Activated CD4-positive, alpha-beta T cell treated with anti-CD3 and anti-CD28 coated beads, Interleukin-2, amount 50 U/mL, for 24 hours (primary cell): ENCODE results near the gene WWC1.
"Not testable (repeated sequence)": the region's sequence is repeated elsewhere in the genome, so short reads cannot be mapped to it uniquely, and the experiment has no call there.

Experiments used
- DNase-seq, 2 donors: peaks; one replicate each; pipeline ENCODE4 v3.0.0-alpha.2; 2020; ENCODE audit warnings: low read depth in 1 of 2, low spot score in 1 of 2

Gene WWC1

DNA sequence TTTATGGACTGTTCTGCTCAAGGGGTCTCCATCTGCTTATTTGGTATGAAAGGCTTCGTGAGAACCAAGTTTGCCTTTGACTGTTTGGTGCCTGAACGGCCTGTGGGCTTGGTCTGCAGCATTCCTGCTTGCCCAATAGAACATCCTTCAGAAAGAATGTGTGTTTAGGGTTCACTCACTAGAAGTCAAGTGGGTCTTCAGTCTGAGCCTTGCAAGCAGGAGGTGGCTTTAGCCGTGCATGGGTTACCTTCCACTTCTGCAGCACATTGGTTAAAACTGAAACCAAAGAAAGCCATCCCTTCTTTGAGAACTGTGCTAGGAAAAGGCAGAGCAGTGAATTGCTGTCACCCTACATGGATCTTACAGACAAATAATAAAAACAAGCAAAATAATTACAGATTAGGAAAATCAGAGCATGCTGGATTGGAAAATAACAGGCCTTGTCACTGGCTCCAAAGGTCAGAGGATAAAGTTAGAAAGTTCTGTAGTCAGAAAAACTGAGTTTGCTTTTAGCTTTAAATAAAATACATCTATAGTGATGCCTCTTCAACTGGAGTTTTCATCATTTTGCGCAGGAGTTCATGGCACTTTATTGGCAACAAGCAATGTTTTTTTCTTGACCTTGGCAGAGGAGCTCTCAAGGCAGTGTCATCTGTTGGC is 16.6 kb downstream of the WWC1 start:
- no peak for DNase-seq

GRCh38 chr5:168308976-168309598 is 17.6 kb downstream of the WWC1 start:
- no peak for DNase-seq

DNA sequence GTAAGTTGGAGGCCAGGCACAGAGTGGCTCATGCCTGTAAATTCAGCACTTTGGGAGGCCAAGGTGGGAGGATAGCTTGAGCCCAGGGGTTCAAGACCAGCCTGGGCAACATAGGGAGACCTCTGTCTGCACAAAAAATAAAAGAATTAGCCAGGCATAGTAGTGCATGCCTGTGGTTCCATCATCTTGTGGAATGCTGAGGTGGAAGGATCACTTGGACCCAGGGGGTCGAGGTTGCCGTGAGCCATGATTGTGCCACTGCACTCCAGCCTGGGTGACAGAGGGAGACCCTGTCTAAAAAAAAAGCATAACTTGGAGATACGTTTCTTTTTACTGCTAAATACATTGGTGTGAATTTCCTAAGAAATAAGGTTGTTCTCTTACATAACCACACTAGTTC is 19.1 kb downstream of the WWC1 start:
- DNase-seq = not testable (repeated sequence)

DNA sequence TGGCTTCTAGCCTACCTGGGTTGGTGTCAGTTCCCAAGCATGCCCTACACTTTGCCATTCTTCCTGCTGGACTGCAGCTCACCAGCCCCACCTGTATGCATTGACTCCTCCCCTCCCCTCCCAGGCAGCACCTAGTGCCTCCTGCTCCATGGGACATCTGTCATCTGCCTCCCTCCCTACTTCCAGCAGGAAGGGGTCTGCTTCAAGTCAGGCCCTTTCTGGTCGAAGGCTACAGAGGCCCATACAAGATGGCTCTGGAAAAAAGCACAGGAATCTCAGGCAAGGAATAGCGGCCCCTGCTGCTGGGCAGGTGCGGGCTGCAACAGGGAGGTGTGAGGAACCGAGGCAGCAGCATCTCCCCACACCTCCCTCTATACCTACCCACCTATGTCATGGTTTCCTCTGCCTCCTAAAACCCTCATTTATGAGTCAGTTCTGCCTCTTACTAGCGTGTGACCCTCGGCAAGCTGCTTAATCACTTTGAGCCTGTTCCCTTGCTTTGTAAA is 19.7 kb downstream of the WWC1 start:
- no peak for DNase-seq

DNA sequence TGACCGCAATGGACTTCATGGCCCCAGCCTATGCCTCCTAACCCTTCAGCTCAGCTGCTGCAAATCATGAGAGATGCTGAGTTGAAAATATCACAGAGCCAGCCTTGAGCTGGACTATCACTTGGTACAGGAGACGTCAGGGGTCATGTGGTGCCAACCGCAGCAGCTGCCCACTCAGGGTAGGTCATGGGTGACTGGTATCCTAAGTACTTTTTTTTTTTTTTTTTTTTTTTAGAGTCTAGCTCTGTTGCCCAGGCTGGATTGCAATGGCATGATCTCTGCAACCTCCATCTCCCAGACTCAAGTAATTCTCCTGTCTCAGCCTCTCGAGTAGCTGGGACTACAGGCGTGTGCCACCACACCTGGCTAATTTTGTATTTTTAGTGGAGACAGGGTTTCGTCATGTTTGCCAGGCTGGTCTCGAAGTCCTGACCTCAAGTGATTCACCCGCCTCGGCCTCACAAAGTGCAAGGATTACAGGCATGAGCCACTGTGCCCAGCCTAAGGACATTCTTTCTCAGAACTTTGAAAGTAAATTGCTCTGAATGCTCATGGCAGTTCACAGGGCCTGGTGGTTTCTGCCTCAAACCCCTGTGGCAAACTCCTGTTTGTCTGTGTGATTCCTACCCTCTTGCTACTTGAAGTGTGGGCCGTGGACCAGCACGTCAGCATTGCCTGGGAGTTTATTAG is 21.3 kb downstream of the WWC1 start:
- DNase-seq = no peak

- no peak for DNase-seq
Measured at GRCh38 chr5:168313596-168314204, 22.3 kb downstream of the WWC1 start.

DNA sequence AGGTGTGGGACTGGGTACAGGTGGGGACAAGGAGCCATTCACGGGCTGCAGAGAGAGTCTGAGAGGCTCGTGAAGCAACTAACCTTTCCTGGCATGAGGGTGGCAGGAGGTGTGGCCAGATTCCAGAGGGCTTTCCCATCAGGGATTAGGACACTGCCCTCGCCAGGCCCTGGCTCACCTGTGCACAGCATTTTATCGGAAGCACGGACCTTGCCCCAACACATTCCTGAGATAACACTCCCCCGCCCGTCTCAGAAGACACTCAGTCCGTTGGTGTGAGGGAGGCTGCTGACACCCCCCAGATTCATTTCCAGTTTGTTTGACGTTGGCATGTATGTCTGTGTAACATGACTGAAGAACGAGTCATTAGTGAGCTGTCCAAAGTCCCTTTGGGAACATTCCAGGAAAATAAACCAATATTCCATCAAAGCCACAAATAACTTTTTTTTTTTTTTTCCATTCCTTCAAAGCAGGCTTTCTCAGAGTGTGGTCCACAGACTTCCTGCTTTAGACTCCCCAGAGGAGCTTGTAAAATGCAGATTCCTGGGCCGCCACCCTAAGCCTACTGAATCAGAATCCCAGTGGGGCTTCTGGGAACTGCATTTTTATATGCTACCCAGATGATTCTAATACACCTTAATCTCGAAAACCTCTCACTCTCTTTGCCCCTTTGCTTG is 23.4 kb downstream of the WWC1 start:
- no peak for DNase-seq

GRCh38 chr5:168315416-168316138 is 24.1 kb downstream of the WWC1 start:
- no peak for DNase-seq

GRCh38 chr5:168316139-168316578 is 24.7 kb downstream of the WWC1 start:
- no peak for DNase-seq

- DNase-seq = no peak
Measured at GRCh38 chr5:168317096-168317520, 25.7 kb downstream of the WWC1 start.

- no peak for DNase-seq
Measured at GRCh38 chr5:168317521-168318147, 26.2 kb downstream of the WWC1 start.

DNA sequence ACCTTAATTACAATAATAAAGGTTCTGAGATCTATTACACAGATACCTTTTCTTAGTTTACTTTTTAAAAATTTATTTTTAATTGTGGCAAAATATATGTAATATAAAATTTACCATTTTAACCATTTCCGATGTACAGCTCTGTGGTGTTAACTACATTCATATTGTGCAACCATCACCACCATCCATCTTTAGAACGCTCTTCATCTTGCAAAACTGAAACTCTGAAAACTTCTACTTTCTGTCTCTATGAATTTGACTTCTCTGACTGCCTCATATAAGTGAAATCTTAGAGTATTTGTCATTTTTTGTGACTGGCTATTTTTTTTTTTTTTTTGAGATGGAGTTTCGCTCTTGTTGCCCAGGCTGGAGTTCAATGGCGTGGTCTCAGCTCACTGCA is 26.8 kb downstream of the WWC1 start:
- DNase-seq = no peak

DNA sequence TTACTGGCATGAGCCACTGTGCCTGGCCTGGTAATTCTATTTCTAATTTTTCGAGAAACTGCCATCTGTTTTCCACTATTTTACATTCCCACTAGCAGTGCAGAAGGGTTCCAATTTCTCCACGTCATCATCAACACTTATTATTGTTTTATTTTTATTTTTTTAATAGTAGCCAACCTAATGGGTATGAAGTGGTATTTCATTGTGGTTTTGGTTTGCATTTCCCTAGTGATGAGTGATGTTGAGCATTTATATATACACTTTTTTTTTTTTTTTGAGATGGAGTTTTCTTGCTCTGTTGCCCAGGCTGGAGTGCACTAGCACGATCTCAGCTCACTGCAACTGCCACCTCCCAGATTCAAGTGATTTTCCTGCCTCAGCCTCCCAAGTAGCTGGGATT is 28.3 kb downstream of the WWC1 start:
- no peak for DNase-seq

- no peak for DNase-seq
Measured at GRCh38 chr5:168320805-168321204, 29.4 kb downstream of the WWC1 start.

- DNase-seq = no peak
Measured at GRCh38 chr5:168324859-168325630, 33.6 kb downstream of the WWC1 start.

- DNase-seq = no peak
Measured at GRCh38 chr5:168327019-168327421, 35.6 kb downstream of the WWC1 start.

GRCh38 chr5:168327451-168327850 is 36.0 kb downstream of the WWC1 start:
- DNase-seq = no peak

GRCh38 chr5:168327994-168328393 is 36.5 kb downstream of the WWC1 start:
- no peak for DNase-seq

DNA sequence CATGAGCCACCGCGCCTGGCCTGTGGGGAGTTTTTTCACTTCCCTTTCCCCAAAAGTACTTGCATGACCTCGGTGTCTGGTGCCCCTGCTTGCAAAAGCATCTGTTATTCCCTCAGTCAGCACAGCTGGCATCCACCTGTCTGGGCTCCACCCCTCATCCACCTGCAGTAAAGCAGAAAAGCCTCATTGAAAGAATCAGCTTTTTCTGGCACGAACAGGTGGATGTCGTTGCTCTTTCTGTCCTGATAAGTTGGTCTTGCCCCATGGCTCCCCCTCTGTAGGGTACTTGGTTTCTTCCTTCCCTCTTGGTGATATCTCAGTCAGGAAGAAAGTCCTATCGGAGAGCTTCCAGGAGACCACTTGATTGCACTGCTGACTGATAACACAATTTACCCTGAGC is 37.4 kb downstream of the WWC1 start:
- no peak for DNase-seq
